ENCODE data around the gene PRMT7. TPM values are rescaled to one million over a fixed set of nuclear protein-coding genes. Genes with fewer than 3 reads are reported as not detected.

The PRMT7 gene
- total and polyA plus RNA-seq, 2 experiments from 2014 or later = 27.2 to 49.6 TPM

- Histone ChIP-seq H3K4me2 (ENCODE audit: unreplicated experiment) (no peak overlapping the region), H4K20me1 (ENCODE audit: insufficient read depth) (no peaks in the 10 kb centered on the region), H3K27me3 (replicated peaks; ENCODE audit: insufficient read depth) (no peaks in the 10 kb centered on the region; the same call in 1 of the 2 replicates), H2AFZ (no peak overlapping the region), H3K9me2 (ENCODE audit: insufficient read depth) (no peaks in the 10 kb centered on the region), H3K4me3 (no peak overlapping the region), H3K9ac (no peak overlapping the region), H3K36me3 (ENCODE audit: low read depth) (no peaks in the 10 kb centered on the region), H3K9me3 (ENCODE audit: low read depth) (no peaks in the 10 kb centered on the region), H3K27ac (no peak overlapping the region), H3F3A (ENCODE audit: insufficient read depth) (no peaks in the 10 kb centered on the region), H3K79me2 (ENCODE audit: insufficient read depth) (no peaks in the 10 kb centered on the region), H3K4me1 (ENCODE audit: insufficient read depth) (no peaks in the 10 kb centered on the region)
- DNase-seq = no peak
- TF ChIP-seq EZH2 (IDR thresholded peaks at IDR 0.05; ENCODE audit: insufficient read depth, poor library complexity, severe bottlenecking) (no peak), EZH2phosphoT487 (IDR thresholded peaks at IDR 0.05; ENCODE audit: insufficient read depth, low read depth) (no peak)
- 53 to 55% methylated on average over 7 of the region's 7 CpGs for WGBS, 2 experiments (ENCODE audit: low coverage in 1 of 2, low lambda C conversion rate in 2 of 2, missing lambda C conversion rate in 2 of 2)
- in situ Hi-C loops (cut with MboI) = no loop called here
Observed at GRCh38 chr16:68384288-68385161, 73.7 kb downstream of the PRMT7 start.

GRCh38 chr16:68385371-68385770 is 74.6 kb downstream of the PRMT7 start:
- H3K27me3 ChIP-seq (replicated peaks; ENCODE audit: insufficient read depth) = no peaks in the 10 kb centered on the region; the same call in 1 of the 2 replicates
- no peaks in the 10 kb centered on the region for H3K4me1 ChIP-seq (ENCODE audit: insufficient read depth)
- no peak overlapping the region for H3K27ac ChIP-seq
- no peak overlapping the region for H3K4me2 ChIP-seq (ENCODE audit: unreplicated experiment)
- H3K79me2 ChIP-seq (ENCODE audit: insufficient read depth) = no peaks in the 10 kb centered on the region
- H3K36me3 ChIP-seq (ENCODE audit: low read depth) = no peaks in the 10 kb centered on the region
- H3K9me2 ChIP-seq (ENCODE audit: insufficient read depth) = no peaks in the 10 kb centered on the region
- H3K9ac ChIP-seq = no peak overlapping the region
- H3F3A ChIP-seq (ENCODE audit: insufficient read depth) = no peaks in the 10 kb centered on the region
- H4K20me1 ChIP-seq (ENCODE audit: insufficient read depth) = no peaks in the 10 kb centered on the region
- H3K4me3 ChIP-seq = no peak overlapping the region
- no peak for TF ChIP-seq EZH2 (IDR thresholded peaks at IDR 0.05; ENCODE audit: insufficient read depth, poor library complexity, severe bottlenecking)
- no peak for TF ChIP-seq EZH2phosphoT487 (IDR thresholded peaks at IDR 0.05; ENCODE audit: insufficient read depth, low read depth)
- in situ Hi-C loops (cut with MboI) = no loop called here
- no peak overlapping the region for H2AFZ ChIP-seq
- WGBS, 2 experiments (ENCODE audit: low coverage in 1 of 2, low lambda C conversion rate in 2 of 2, missing lambda C conversion rate in 2 of 2) = 63 to 71% methylated on average over 6 of the region's 6 CpGs
- no peaks in the 10 kb centered on the region for H3K9me3 ChIP-seq (ENCODE audit: low read depth)
- DNase-seq = no peak

GRCh38 chr16:68386628-68387027 is 75.8 kb downstream of the PRMT7 start:
- H3K79me2 ChIP-seq (ENCODE audit: insufficient read depth) = no peaks in the 10 kb centered on the region
- no peak overlapping the region for H3K4me2 ChIP-seq (ENCODE audit: unreplicated experiment)
- no peak for DNase-seq
- H3K27ac ChIP-seq = no peak overlapping the region
- in situ Hi-C loops (cut with MboI) = no loop called here
- H3K4me1 ChIP-seq (ENCODE audit: insufficient read depth) = no peaks in the 10 kb centered on the region
- TF ChIP-seq EZH2phosphoT487 (IDR thresholded peaks at IDR 0.05; ENCODE audit: insufficient read depth, low read depth) = no peak
- no peak for TF ChIP-seq EZH2 (IDR thresholded peaks at IDR 0.05; ENCODE audit: insufficient read depth, poor library complexity, severe bottlenecking)
- no peaks in the 10 kb centered on the region; the same call in 1 of the 2 replicates for H3K27me3 ChIP-seq (replicated peaks; ENCODE audit: insufficient read depth)
- no peak overlapping the region for H3K4me3 ChIP-seq
- no peaks in the 10 kb centered on the region for H3K9me3 ChIP-seq (ENCODE audit: low read depth)
- no peaks in the 10 kb centered on the region for H3K36me3 ChIP-seq (ENCODE audit: low read depth)
- 38 to 45% methylated on average over 14 of the region's 14 CpGs for WGBS, 2 experiments (ENCODE audit: low coverage in 1 of 2, low lambda C conversion rate in 2 of 2, missing lambda C conversion rate in 2 of 2)
- no peak overlapping the region for H2AFZ ChIP-seq
- H3K9ac ChIP-seq = no peak overlapping the region
- H3F3A ChIP-seq (ENCODE audit: insufficient read depth) = no peaks in the 10 kb centered on the region
- no peaks in the 10 kb centered on the region for H4K20me1 ChIP-seq (ENCODE audit: insufficient read depth)
- H3K9me2 ChIP-seq (ENCODE audit: insufficient read depth) = no peaks in the 10 kb centered on the region

GRCh38 chr16:68387301-68387700 is 76.5 kb downstream of the PRMT7 start:
- Histone ChIP-seq H3K4me1 (ENCODE audit: insufficient read depth) (no peaks in the 10 kb centered on the region), H3K27me3 (replicated peaks; ENCODE audit: insufficient read depth) (no peaks in the 10 kb centered on the region; the same call in 1 of the 2 replicates), H3K4me2 (ENCODE audit: unreplicated experiment) (no peak overlapping the region), H3K27ac (no peak overlapping the region), H4K20me1 (ENCODE audit: insufficient read depth) (no peaks in the 10 kb centered on the region), H3F3A (ENCODE audit: insufficient read depth) (no peaks in the 10 kb centered on the region), H2AFZ (no peak overlapping the region), H3K9ac (no peak overlapping the region), H3K36me3 (ENCODE audit: low read depth) (no peaks in the 10 kb centered on the region), H3K4me3 (no peak overlapping the region), H3K9me3 (ENCODE audit: low read depth) (no peaks in the 10 kb centered on the region), H3K79me2 (ENCODE audit: insufficient read depth) (no peaks in the 10 kb centered on the region), H3K9me2 (ENCODE audit: insufficient read depth) (no peaks in the 10 kb centered on the region)
- no peak for DNase-seq
- in situ Hi-C loops (cut with MboI) = no loop called here
- TF ChIP-seq EZH2 (IDR thresholded peaks at IDR 0.05; ENCODE audit: insufficient read depth, poor library complexity, severe bottlenecking) = no peak
- no peak for TF ChIP-seq EZH2phosphoT487 (IDR thresholded peaks at IDR 0.05; ENCODE audit: insufficient read depth, low read depth)
- 59 to 63% methylated on average over 8 to 9 of the region's 9 CpGs for WGBS, 2 experiments (ENCODE audit: low coverage in 1 of 2, low lambda C conversion rate in 2 of 2, missing lambda C conversion rate in 2 of 2)
